ENCODE data around the gene PRDM13.

PRDM13 gene

GRCh38 chr6:99606656-99607415 lies at the start of gene PRDM13:
Gene PRDM13 (plus strand): TSS chr6:99606833. CDS start chr6:99607035, 202 bp downstream.
- in situ Hi-C loops (cut with HindIII; ENCODE audit: low pct_unique_long_range_greater_than_20kb, low sequenced_read_pairs): no loop called here
- no peak for DNase-seq (ENCODE audit: low read depth in 1 of 2, low spot score in 1 of 2)
- no peak for TF ChIP-seq JUND (IDR thresholded peaks at IDR 0.05; ENCODE audit: low read depth)

- no peak for TF ChIP-seq JUND (IDR thresholded peaks at IDR 0.05; ENCODE audit: low read depth)
- no peak for DNase-seq (ENCODE audit: low read depth in 1 of 2, low spot score in 1 of 2)
- in situ Hi-C loops (cut with HindIII; ENCODE audit: low pct_unique_long_range_greater_than_20kb, low sequenced_read_pairs): no loop called here
These were observed 47.6 kb upstream of the PRDM13 start for GRCh38 chr6:99559057-99559456.

GRCh38 chr6:99560668-99561067 lies 46.0 kb upstream of the PRDM13 start:
- TF ChIP-seq JUND (IDR thresholded peaks at IDR 0.05; ENCODE audit: low read depth): no peak
- in situ Hi-C loops (cut with HindIII; ENCODE audit: low pct_unique_long_range_greater_than_20kb, low sequenced_read_pairs): no loop called here
- DNase-seq (ENCODE audit: low read depth in 1 of 2, low spot score in 1 of 2): no peak

- no peak for DNase-seq (ENCODE audit: low read depth in 1 of 2, low spot score in 1 of 2)
- TF ChIP-seq JUND (IDR thresholded peaks at IDR 0.05; ENCODE audit: low read depth): no peak
- in situ Hi-C loops (cut with HindIII; ENCODE audit: low pct_unique_long_range_greater_than_20kb, low sequenced_read_pairs): no loop called here
These were observed 43.4 kb upstream of the PRDM13 start for GRCh38 chr6:99563056-99563723.

GRCh38 chr6:99568103-99568933 lies 38.3 kb upstream of the PRDM13 start, which contains the start of gene CCNC:
Gene CCNC (minus strand): TSS chr6:99568660. CDS start chr6:99568527, 133 bp downstream.
- peak; percentile 51 to 96 for DNase-seq (ENCODE audit: low read depth in 1 of 2, low spot score in 1 of 2)
- in situ Hi-C loops (cut with HindIII; ENCODE audit: low pct_unique_long_range_greater_than_20kb, low sequenced_read_pairs): no loop called here
- TF ChIP-seq JUND (IDR thresholded peaks at IDR 0.05; ENCODE audit: low read depth): no peak

GRCh38 chr6:99573980-99574617 lies 32.5 kb upstream of the PRDM13 start:
- DNase-seq (ENCODE audit: low read depth in 1 of 2, low spot score in 1 of 2): no peak
- TF ChIP-seq JUND (IDR thresholded peaks at IDR 0.05; ENCODE audit: low read depth): no peak
- in situ Hi-C loops (cut with HindIII; ENCODE audit: low pct_unique_long_range_greater_than_20kb, low sequenced_read_pairs): no loop called here

- no peak for TF ChIP-seq JUND (IDR thresholded peaks at IDR 0.05; ENCODE audit: low read depth)
- in situ Hi-C loops (cut with HindIII; ENCODE audit: low pct_unique_long_range_greater_than_20kb, low sequenced_read_pairs): no loop called here
- no peak for DNase-seq (ENCODE audit: low read depth in 1 of 2, low spot score in 1 of 2)
These were observed 30.9 kb upstream of the PRDM13 start for GRCh38 chr6:99575544-99576227.

- DNase-seq (ENCODE audit: low read depth in 1 of 2, low spot score in 1 of 2): peak in 1 of 2 experiments; percentile 6
- no peak for TF ChIP-seq JUND (IDR thresholded peaks at IDR 0.05; ENCODE audit: low read depth)
- in situ Hi-C loops (cut with HindIII; ENCODE audit: low pct_unique_long_range_greater_than_20kb, low sequenced_read_pairs): no loop called here
These were observed 26.9 kb upstream of the PRDM13 start for GRCh38 chr6:99579781-99580180.

- no peak for DNase-seq (ENCODE audit: low read depth in 1 of 2, low spot score in 1 of 2)
- in situ Hi-C loops (cut with HindIII; ENCODE audit: low pct_unique_long_range_greater_than_20kb, low sequenced_read_pairs): no loop called here
- TF ChIP-seq JUND (IDR thresholded peaks at IDR 0.05; ENCODE audit: low read depth): no peak
These were observed 18.8 kb upstream of the PRDM13 start for GRCh38 chr6:99587792-99588191.

GRCh38 chr6:99588618-99589289 lies 17.9 kb upstream of the PRDM13 start:
- peak; percentile 59 to 80 for DNase-seq (ENCODE audit: low read depth in 1 of 2, low spot score in 1 of 2)
- no peak for TF ChIP-seq JUND (IDR thresholded peaks at IDR 0.05; ENCODE audit: low read depth)
- in situ Hi-C loops (cut with HindIII; ENCODE audit: low pct_unique_long_range_greater_than_20kb, low sequenced_read_pairs): no loop called here

- TF ChIP-seq JUND (IDR thresholded peaks at IDR 0.05; ENCODE audit: low read depth): no peak
- no peak for DNase-seq (ENCODE audit: low read depth in 1 of 2, low spot score in 1 of 2)
These were observed 17.4 kb upstream of the PRDM13 start for GRCh38 chr6:99589290-99589672.

More at GRCh38 chr6:99589290-99589672, 17.4 kb upstream of the PRDM13 start:
- in situ Hi-C loops (cut with HindIII; ENCODE audit: low pct_unique_long_range_greater_than_20kb, low sequenced_read_pairs): no loop called here

Data from T47D (cell line).